GM15510 (cell line): Measurements from ENCODE around the gene PRKCA.

Source experiments
- POLR2A ChIP-seq: IDR thresholded peaks from 3 replicates; pipeline ENCODE4 v1.6.1; 2011; ENCODE audit warnings: borderline replicate concordance; ENCODE audit not compliant: insufficient read length; ENCODE audit errors: extremely low read depth

PRKCA gene

DNA sequence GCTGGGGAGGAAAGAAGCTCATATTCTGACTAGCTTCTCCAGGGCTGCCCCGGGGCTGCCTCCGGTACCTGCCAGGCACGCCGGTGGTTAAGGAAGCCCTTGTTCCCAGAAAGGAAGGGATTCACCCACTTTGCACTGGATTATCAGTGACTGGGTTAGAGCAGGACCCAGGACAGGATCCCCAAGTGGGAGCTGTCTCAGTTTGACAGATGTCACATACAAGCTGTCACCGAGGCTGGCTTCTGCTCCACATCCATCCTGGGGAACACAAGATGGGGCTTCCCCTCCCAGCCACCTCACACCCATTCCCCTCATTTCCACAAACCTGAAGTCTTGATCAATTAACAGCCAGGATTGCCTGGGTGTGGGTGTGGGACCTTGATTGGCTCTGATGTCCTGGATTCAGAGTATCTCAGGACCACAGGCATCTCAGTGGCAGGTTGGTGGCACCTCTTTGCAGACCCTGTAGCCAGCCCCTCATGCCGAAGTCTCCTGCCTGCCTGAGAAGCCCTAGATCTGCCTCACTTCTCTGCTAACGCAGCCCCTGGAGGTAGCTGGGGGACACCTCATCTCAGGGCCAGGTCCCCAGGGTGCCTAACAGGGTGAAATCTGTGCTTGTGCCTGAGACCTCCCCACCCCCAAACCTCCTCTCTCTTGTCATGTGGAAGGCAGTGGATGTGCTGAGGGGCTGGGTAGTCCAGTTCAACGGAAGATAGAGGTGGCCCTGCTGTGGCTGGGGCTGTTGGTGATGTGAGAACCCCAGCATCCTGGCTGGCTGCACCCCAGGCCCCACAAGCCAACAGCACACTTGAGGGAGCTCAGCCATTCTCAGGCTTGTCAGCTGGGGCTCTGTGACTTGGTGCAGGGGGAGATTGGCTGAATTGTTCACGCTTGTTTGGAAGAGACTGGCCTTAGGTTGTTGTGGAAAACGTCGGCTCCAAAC, 533.9 kb downstream of the PRKCA start:
- TF ChIP-seq POLR2A, result no peak

GRCh38 chr17:66837226-66837625, 534.8 kb downstream of the PRKCA start:
- no peak for TF ChIP-seq POLR2A

DNA sequence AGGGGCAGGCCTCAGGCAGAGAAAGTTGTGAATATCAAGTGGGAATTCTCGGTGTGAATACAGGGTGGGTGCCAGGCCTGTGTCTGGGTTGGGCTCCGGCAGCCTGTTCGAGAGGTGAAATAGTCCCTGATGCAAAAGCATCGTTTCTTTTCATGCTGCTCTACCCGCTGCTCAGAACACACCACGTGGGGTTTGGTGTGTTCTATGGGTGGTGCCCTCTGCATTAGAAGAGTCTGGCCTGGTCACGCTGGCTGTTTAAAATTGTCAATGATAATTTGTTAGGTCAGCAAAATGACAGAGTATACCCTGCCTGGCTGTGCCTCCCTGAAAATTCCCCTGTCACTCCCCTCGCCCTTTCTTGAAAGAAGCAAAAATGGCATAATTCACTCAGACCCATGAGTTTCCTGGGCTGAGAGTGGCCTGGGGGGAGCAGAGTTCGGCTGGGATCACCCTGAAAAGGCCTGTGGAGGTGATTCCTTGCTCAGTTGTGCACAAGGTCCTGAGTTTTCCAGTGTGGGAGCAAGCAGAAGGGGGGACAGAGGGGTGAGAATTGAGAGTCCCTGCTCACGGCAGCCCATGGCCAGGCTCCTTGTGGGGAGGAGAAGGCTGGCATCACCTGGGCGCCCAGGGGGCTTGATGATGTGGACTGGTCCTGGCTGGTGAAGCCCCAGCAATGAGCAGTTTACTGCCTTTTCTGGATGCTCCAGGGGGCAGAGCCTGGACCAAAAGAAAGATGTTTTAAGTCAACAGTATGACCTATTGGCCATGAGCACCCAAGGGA, 535.7 kb downstream of the PRKCA start:
- no peak for TF ChIP-seq POLR2A

GRCh38 chr17:66839616-66840015, 537.2 kb downstream of the PRKCA start:
- no peak for TF ChIP-seq POLR2A

- no peak for TF ChIP-seq POLR2A
Observed at GRCh38 chr17:66840061-66840460, 537.6 kb downstream of the PRKCA start.

DNA sequence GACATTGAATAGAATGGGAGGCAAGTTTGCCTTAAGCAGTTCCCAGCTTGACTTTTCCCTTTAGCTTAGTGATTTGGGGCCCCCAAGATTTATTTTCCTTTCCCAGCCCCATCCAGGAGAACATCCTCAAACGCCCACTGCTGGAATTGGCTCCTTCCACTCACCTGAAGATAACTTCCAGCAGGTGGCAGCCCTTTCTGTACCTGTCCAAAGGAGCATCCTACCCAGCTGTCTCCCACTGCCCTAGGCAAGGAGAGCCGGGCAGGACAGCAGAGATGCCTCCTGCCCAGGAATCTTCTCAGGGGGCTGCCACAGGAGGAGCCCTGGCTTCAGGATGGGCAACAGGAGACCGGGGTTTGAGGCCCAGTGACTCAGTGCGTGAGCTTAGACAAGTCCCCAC, 538.9 kb downstream of the PRKCA start:
- no peak for TF ChIP-seq POLR2A

DNA sequence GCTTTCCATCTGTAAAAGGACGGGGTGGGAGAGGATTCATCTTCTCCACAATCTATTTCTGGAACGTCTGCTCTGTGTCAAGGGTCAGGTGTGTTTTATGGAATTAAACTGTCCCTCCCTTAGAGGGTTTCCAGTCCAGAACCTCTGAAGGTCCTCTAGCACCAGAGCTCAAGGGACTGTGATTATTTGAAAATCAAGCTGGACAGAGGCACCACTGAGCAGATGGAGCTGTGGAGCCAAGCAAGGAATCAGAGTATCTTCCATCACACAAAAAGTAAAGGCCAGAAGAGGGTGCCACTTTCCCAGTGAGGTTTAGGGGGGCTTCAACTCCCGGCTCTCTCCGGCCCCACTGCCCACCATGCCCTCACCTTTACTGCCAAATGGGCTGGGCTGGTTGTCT, 539.3 kb downstream of the PRKCA start:
- no peak for TF ChIP-seq POLR2A

- no peak for TF ChIP-seq POLR2A
Observed at GRCh38 chr17:66842505-66842904, 540.1 kb downstream of the PRKCA start.

DNA sequence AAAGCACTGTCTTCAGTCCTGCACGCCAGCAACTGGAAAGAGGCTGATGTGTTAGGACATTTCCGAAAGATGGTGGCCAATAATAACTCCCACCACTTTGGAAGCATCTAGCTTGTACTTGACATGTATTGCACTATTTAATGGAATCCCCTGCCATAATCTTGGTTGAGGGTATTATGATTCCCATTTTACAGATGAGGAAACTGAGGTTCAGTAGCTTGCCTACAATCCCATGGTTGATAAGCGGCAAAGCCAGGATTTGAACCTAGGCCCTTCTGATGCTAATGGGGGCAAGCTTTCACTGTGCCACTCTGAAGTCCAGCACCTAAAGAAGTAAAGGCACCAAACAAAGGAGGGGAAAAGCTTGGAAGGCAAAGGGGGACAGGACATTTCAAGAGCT, 540.5 kb downstream of the PRKCA start:
- no peak for TF ChIP-seq POLR2A

DNA sequence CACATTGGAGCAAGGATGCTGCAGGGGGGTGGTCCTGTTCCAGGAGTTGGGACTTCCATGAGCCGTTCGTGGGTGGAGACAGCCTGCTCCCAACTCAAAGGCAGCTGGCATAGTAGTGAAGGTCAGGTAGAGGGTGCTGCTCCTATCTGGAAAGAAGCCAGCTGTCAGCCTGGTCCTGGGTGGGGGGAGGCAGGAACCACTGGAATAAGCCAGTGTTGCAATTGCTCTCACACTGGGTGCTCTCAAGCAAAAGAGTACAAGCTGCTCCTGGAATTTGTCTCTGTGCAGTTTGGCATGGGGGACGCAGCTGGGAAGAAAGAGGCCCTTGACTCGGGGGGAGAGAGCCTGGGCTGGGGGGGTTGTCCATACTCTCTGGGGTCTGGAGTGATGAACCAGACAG, 541.2 kb downstream of the PRKCA start:
- TF ChIP-seq POLR2A, result no peak

GRCh38 chr17:66847704-66848103, 545.3 kb downstream of the PRKCA start:
- TF ChIP-seq POLR2A, result no peak

GRCh38 chr17:66848496-66848895, 546.1 kb downstream of the PRKCA start:
- no peak for TF ChIP-seq POLR2A

GRCh38 chr17:66849032-66849655, 546.7 kb downstream of the PRKCA start:
- no peak for TF ChIP-seq POLR2A

DNA sequence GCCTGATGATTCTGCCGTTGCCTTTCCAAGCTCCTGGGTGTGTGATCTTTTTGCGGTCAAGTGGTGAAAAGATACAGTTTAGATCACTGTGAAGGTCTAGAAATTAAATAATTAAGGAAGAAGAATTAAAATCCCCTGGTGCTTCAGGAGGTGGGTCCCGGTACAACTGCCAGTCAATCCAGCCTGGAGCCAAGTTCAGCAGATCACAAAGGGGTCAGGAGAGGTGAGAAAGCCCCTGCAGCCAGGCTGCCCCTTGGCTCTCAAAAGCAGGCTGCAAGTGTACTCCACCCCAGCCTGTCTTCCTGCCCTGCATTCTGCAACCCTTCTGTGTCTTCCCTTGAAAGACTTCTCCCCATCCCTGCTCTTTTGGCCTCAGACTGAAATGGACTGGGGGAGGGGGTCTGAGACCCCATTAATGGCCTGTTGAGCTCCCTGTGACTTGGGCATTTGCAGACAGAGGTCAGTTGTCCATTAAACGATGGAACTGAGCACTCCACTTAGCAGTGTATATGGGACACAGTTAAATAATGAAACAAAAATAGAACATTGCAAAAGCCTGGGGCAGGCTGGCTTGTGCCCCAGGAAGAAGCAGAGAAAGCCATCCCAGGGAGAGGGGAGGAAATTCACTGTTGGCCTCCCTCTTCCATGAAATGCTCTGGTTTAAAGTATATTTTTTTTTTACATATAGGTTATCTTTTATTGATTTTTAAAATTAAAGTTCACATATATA, 547.6 kb downstream of the PRKCA start:
- TF ChIP-seq POLR2A, result no peak
